IgD-negative memory B cell (primary cell): ENCODE results near the gene ASTN2. TPM values are rescaled to one million over a fixed set of nuclear protein-coding genes. Genes with fewer than 3 reads are reported as not detected.

Source experiments
- H3K27ac Mint-ChIP-seq, 3 donors: one replicate each; pipeline ENCODE4 v1.8.0; 2020 to 2022; ENCODE audit warnings: mild to moderate bottlenecking in 3 of 3, mixed read lengths in 3 of 3, moderate library complexity in 1 of 3
- H3K27me3 Mint-ChIP-seq: one replicate; pipeline ENCODE4 v1.8.0; 2021; ENCODE audit warnings: mixed read lengths
- H3K36me3 Mint-ChIP-seq: one replicate; pipeline ENCODE4 v1.8.0; 2020; ENCODE audit warnings: mild to moderate bottlenecking, mixed read lengths
- H3K4me1 Mint-ChIP-seq, 3 donors: one replicate each; pipeline ENCODE4 v1.8.0; 2020 to 2022; ENCODE audit warnings: mixed read lengths in 3 of 3, mild to moderate bottlenecking in 1 of 3
- H3K4me3 Mint-ChIP-seq, 4 donors: one replicate each; pipeline ENCODE4 v1.8.0; 2020 to 2022; ENCODE audit warnings: mild to moderate bottlenecking in 4 of 4, mixed read lengths in 4 of 4, moderate library complexity in 3 of 4
- H3K9me3 Mint-ChIP-seq, 3 donors: one replicate each; pipeline ENCODE4 v1.8.0; 2020 to 2021; ENCODE audit warnings: mixed read lengths in 3 of 3, mild to moderate bottlenecking in 1 of 3
- polyA plus RNA-seq: library from polyadenylated mRNA; unstranded; fragments of 300-500 nt; fragmentation: Illumina TruSeq; gene quantifications from one replicate; pipeline ENCODE4 v1.2.3, GENCODE V29; 2021

The ASTN2 gene
- polyA plus RNA-seq, 1 donor from 2014 or later, result 2.7 TPM

GRCh38 chr9:116716438-116716837, 698.4 kb downstream of the ASTN2 start:
- peaks cover 2% of the 10 kb centered on the region for H3K27me3 Mint-ChIP-seq
- peaks cover 1% of the 10 kb centered on the region for H3K36me3 Mint-ChIP-seq
- H3K9me3 Mint-ChIP-seq, result no peaks in the 10 kb centered on the region
- H3K4me1 Mint-ChIP-seq, result no peaks in the 10 kb centered on the region
- no peak overlapping the region for H3K27ac Mint-ChIP-seq
- no peak overlapping the region for H3K4me3 Mint-ChIP-seq

- no peak overlapping the region for H3K4me3 Mint-ChIP-seq
- H3K27ac Mint-ChIP-seq, result no peak overlapping the region
- no peaks in the 10 kb centered on the region for H3K4me1 Mint-ChIP-seq
- peaks cover 2% of the 10 kb centered on the region for H3K27me3 Mint-ChIP-seq
- H3K36me3 Mint-ChIP-seq, result peaks cover under 1% of the 10 kb centered on the region
- H3K9me3 Mint-ChIP-seq, result no peaks in the 10 kb centered on the region
Measured at GRCh38 chr9:116715751-116716150, 699.1 kb downstream of the ASTN2 start.

- Mint-ChIP-seq H3K27ac (no peak overlapping the region), H3K36me3 (no peaks in the 10 kb centered on the region), H3K4me1 (no peaks in the 10 kb centered on the region), H3K4me3 (no peak overlapping the region), H3K27me3 (peaks cover 2% of the 10 kb centered on the region), H3K9me3 (no peaks in the 10 kb centered on the region)
Measured at GRCh38 chr9:116713271-116713670, 701.6 kb downstream of the ASTN2 start.

GRCh38 chr9:116712781-116713180, 702.1 kb downstream of the ASTN2 start:
- Mint-ChIP-seq H3K27me3 (no peaks in the 10 kb centered on the region), H3K4me3 (no peak overlapping the region), H3K27ac (no peak overlapping the region), H3K36me3 (no peaks in the 10 kb centered on the region), H3K9me3 (no peaks in the 10 kb centered on the region), H3K4me1 (no peaks in the 10 kb centered on the region)

GRCh38 chr9:116706310-116707290, 708.3 kb downstream of the ASTN2 start:
- H3K27me3 Mint-ChIP-seq, result no peaks in the 10 kb centered on the region
- H3K9me3 Mint-ChIP-seq, result no peaks in the 10 kb centered on the region
- no peak overlapping the region for H3K27ac Mint-ChIP-seq
- no peak overlapping the region for H3K4me3 Mint-ChIP-seq
- peaks cover 4% of the 10 kb centered on the region for H3K36me3 Mint-ChIP-seq
- peaks cover 0 to 3% (median 0%) of the 10 kb centered on the region in 3 donors for H3K4me1 Mint-ChIP-seq

- H3K27ac Mint-ChIP-seq, result no peak overlapping the region
- H3K4me1 Mint-ChIP-seq, result peaks cover 0 to 12% (median 2%) of the 10 kb centered on the region in 3 donors
- no peaks in the 10 kb centered on the region for H3K9me3 Mint-ChIP-seq
- H3K27me3 Mint-ChIP-seq, result no peaks in the 10 kb centered on the region
- H3K36me3 Mint-ChIP-seq, result peaks cover 5% of the 10 kb centered on the region
- no peak overlapping the region for H3K4me3 Mint-ChIP-seq
Measured at GRCh38 chr9:116705531-116705930, 709.3 kb downstream of the ASTN2 start.

GRCh38 chr9:116704470-116704869, 710.4 kb downstream of the ASTN2 start:
- H3K27me3 Mint-ChIP-seq, result no peaks in the 10 kb centered on the region
- no peaks in the 10 kb centered on the region for H3K9me3 Mint-ChIP-seq
- no peak overlapping the region for H3K4me3 Mint-ChIP-seq
- H3K4me1 Mint-ChIP-seq, result peaks cover 0 to 12% (median 2%) of the 10 kb centered on the region in 3 donors
- H3K36me3 Mint-ChIP-seq, result peaks cover 5% of the 10 kb centered on the region
- no peak overlapping the region for H3K27ac Mint-ChIP-seq

- H3K36me3 Mint-ChIP-seq, result peaks cover 10% of the 10 kb centered on the region
Measured at GRCh38 chr9:116703634-116704033, 711.2 kb downstream of the ASTN2 start.

GRCh38 chr9:116701940-116702642, 712.8 kb downstream of the ASTN2 start:
- Mint-ChIP-seq H3K4me3 (no peak overlapping the region), H3K4me1 (peaks cover 0 to 12% (median 2%) of the 10 kb centered on the region in 3 donors), H3K27ac (peak overlapping the region in 1 of 3 donors; percentile 23), H3K36me3 (peaks cover 10% of the 10 kb centered on the region), H3K9me3 (no peaks in the 10 kb centered on the region), H3K27me3 (no peaks in the 10 kb centered on the region)

More at GRCh38 chr9:116703634-116704033, 711.2 kb downstream of the ASTN2 start:
- H3K4me3 Mint-ChIP-seq, result no peak overlapping the region
- H3K27ac Mint-ChIP-seq, result no peak overlapping the region
- no peaks in the 10 kb centered on the region for H3K27me3 Mint-ChIP-seq
- peaks cover 0 to 12% (median 2%) of the 10 kb centered on the region in 3 donors for H3K4me1 Mint-ChIP-seq
- H3K9me3 Mint-ChIP-seq, result no peaks in the 10 kb centered on the region

- Mint-ChIP-seq H3K27ac (peak overlapping the region in 2 of 3 donors; percentile 17 to 23), H3K9me3 (no peaks in the 10 kb centered on the region), H3K27me3 (no peaks in the 10 kb centered on the region), H3K4me1 (peaks cover 0 to 19% (median 2%) of the 10 kb centered on the region in 3 donors), H3K4me3 (no peak overlapping the region), H3K36me3 (peaks cover 10% of the 10 kb centered on the region)
Measured at GRCh38 chr9:116700882-116701865, 713.7 kb downstream of the ASTN2 start.

- no peak overlapping the region for H3K4me3 Mint-ChIP-seq
- H3K4me1 Mint-ChIP-seq, result peaks cover 0 to 26% (median 5%) of the 10 kb centered on the region in 3 donors
- H3K36me3 Mint-ChIP-seq, result peaks cover 10% of the 10 kb centered on the region
Measured at GRCh38 chr9:116700279-116700678, 714.6 kb downstream of the ASTN2 start.

GRCh38 chr9:116697887-116698286, 717.0 kb downstream of the ASTN2 start:
- no peak overlapping the region for H3K27ac Mint-ChIP-seq
- H3K36me3 Mint-ChIP-seq, result peaks cover 10% of the 10 kb centered on the region
- no peaks in the 10 kb centered on the region for H3K9me3 Mint-ChIP-seq
- H3K4me3 Mint-ChIP-seq, result no peak overlapping the region
- no peaks in the 10 kb centered on the region for H3K27me3 Mint-ChIP-seq
- peaks cover 2 to 28% (median 15%) of the 10 kb centered on the region in 3 donors for H3K4me1 Mint-ChIP-seq

More at GRCh38 chr9:116700279-116700678, 714.6 kb downstream of the ASTN2 start:
- Mint-ChIP-seq H3K27ac (no peak overlapping the region), H3K27me3 (no peaks in the 10 kb centered on the region), H3K9me3 (no peaks in the 10 kb centered on the region)

GRCh38 chr9:116697362-116697761, 717.5 kb downstream of the ASTN2 start:
- Mint-ChIP-seq H3K9me3 (no peaks in the 10 kb centered on the region), H3K27me3 (no peaks in the 10 kb centered on the region), H3K4me1 (peaks cover 4 to 33% (median 20%) of the 10 kb centered on the region in 3 donors), H3K27ac (no peak overlapping the region), H3K36me3 (peaks cover 9% of the 10 kb centered on the region), H3K4me3 (no peak overlapping the region)

- Mint-ChIP-seq H3K27me3 (no peaks in the 10 kb centered on the region), H3K4me1 (peaks cover 14 to 35% (median 33%) of the 10 kb centered on the region in 3 donors), H3K4me3 (no peak overlapping the region), H3K9me3 (no peaks in the 10 kb centered on the region), H3K36me3 (peaks cover 5% of the 10 kb centered on the region), H3K27ac (no peak overlapping the region)
Measured at GRCh38 chr9:116695438-116695837, 719.4 kb downstream of the ASTN2 start.
